ENCODE measurements around the gene RRP9.

- TF ChIP-seq CTCF (conservative IDR thresholded peaks at IDR 0.05 in 1 of 2, IDR thresholded peaks at IDR 0.05 in 1 of 2; ENCODE audit: low read depth in 1 of 2, low read length in 2 of 2) (no peak), EZH2 (IDR thresholded peaks at IDR 0.05; ENCODE audit: low read length, missing control alignments) (no peak)
Observed at GRCh38 chr3:51916418-51916817, 25.3 kb downstream of the RRP9 start.

Measured in fibroblast of lung (primary cell).